H54 (cell line): ENCODE results near the gene CCT7.

Experiments used
- DNase-seq: peaks from one replicate; pipeline ENCODE4 v3.0.0; 2011; ENCODE audit warnings: low spot score, mixed read lengths; ENCODE audit not compliant: insufficient read length
- FAIRE-seq: peaks from 3 replicates; lab custom pipeline; 2011; peaks lifted over from hg19 to GRCh38; lab: Jason Lieb, UNC
- POLR2A ChIP-seq: IDR thresholded peaks from 2 replicates; pipeline ENCODE4 v1.6.1; 2011; ENCODE audit warnings: low read depth, mild to moderate bottlenecking, low read length

CCT7 gene

GRCh38 chr2:73283545-73284295 is 49.6 kb downstream of the CCT7 start:
- no peak for TF ChIP-seq POLR2A
- no peak for DNase-seq
- FAIRE-seq = no peak

GRCh38 chr2:73284296-73285158 is 50.4 kb downstream of the CCT7 start, which contains the start of gene FBXO41:
FBXO41 (minus strand) TSS chr2:73284478; CDS start chr2:73269630, 14,848 bp downstream.
- no peak for TF ChIP-seq POLR2A
- FAIRE-seq (no peak), DNase-seq (no peak)

GRCh38 chr2:73285159-73285739 is 51.1 kb downstream of the CCT7 start:
- TF ChIP-seq POLR2A = no peak
- FAIRE-seq (peak; percentile 11), DNase-seq (no peak)

GRCh38 chr2:73286134-73286655 is 52.1 kb downstream of the CCT7 start:
- no peak for TF ChIP-seq POLR2A
- FAIRE-seq (no peak), DNase-seq (no peak)

GRCh38 chr2:73289304-73289703 is 55.2 kb downstream of the CCT7 start:
- FAIRE-seq = no peak
- DNase-seq = no peak
- no peak for TF ChIP-seq POLR2A

GRCh38 chr2:73290049-73290839 is 56.1 kb downstream of the CCT7 start:
- FAIRE-seq (peak; percentile 77), DNase-seq (peak; percentile 77)
- no peak for TF ChIP-seq POLR2A

GRCh38 chr2:73291093-73291460 is 57.0 kb downstream of the CCT7 start:
- TF ChIP-seq POLR2A = no peak
- DNase-seq (no peak), FAIRE-seq (no peak)

GRCh38 chr2:73291461-73292315 is 57.6 kb downstream of the CCT7 start:
- TF ChIP-seq POLR2A = no peak
- DNase-seq (no peak), FAIRE-seq (no peak)

- no peak for DNase-seq
- TF ChIP-seq POLR2A = no peak
- no peak for FAIRE-seq
Observed at GRCh38 chr2:73292316-73292905, 58.3 kb downstream of the CCT7 start.

GRCh38 chr2:73292906-73293533 is 58.9 kb downstream of the CCT7 start:
- TF ChIP-seq POLR2A = no peak
- no peak for FAIRE-seq
- DNase-seq = no peak

GRCh38 chr2:73293534-73294171 is 59.5 kb downstream of the CCT7 start, which contains the start of gene EGR4:
EGR4 (minus strand) TSS chr2:73293548; CDS start chr2:73293317, 231 bp downstream.
- TF ChIP-seq POLR2A = 0 out of 2 replicates have a peak, but pooled peaks have one; percentile 21
- FAIRE-seq = no peak
- DNase-seq = peak; percentile 94
